MCF 10A (cell line): ENCODE measurements around the gene GPR50. TPM values are rescaled to one million over a fixed set of nuclear protein-coding genes. Genes with fewer than 3 reads are reported as not detected.

ENCODE experiments used
- BruUV-seq: library from RNA; stranded (reverse); fragments of 400-500 nt; replicated peaks from 2 replicates; lab custom pipeline; 2021; lab: Mats Ljungman, UMichigan
- CTCF ChIA-PET: fragments of 300-600 bp; sonication (Branson Sonifier 250); formaldehyde crosslinking; extraction: SDS; loops from one replicate; lab custom pipeline; 2021; ENCODE audit warnings: antibody characterized with exemption, inconsistent platforms; lab: Yijun Ruan, JAX
- POLR2A ChIA-PET: fragments of 300-600, 350-650 bp; sonication (Branson Sonifier 250); formaldehyde crosslinking; extraction: SDS; loops from one replicate; lab custom pipeline; 2020; ENCODE audit warnings: antibody characterized with exemption, inconsistent platforms; lab: Yijun Ruan, JAX
- DNase-seq: peaks from one replicate; pipeline ENCODE4 v3.0.0-alpha.2; 2018; ENCODE audit not compliant: unreplicated experiment
- H3K27ac Mint-ChIP-seq: one replicate; pipeline ENCODE4 v1.8.0; 2022; ENCODE audit warnings: mild to moderate bottlenecking, low read depth, mixed read lengths; ENCODE audit not compliant: unreplicated experiment
- H3K27me3 Mint-ChIP-seq: one replicate; pipeline ENCODE4 v1.8.0; 2022; ENCODE audit warnings: mixed read lengths; ENCODE audit not compliant: insufficient read depth, unreplicated experiment
- H3K36me3 Mint-ChIP-seq: one replicate; pipeline ENCODE4 v1.8.0; 2022; ENCODE audit warnings: mild to moderate bottlenecking, moderate library complexity, mixed read lengths; ENCODE audit not compliant: insufficient read depth, unreplicated experiment
- H3K4me1 Mint-ChIP-seq: one replicate; pipeline ENCODE4 v1.8.0; 2022; ENCODE audit warnings: mixed read lengths; ENCODE audit not compliant: insufficient read depth, unreplicated experiment
- H3K4me3 Mint-ChIP-seq: one replicate; pipeline ENCODE4 v1.8.0; 2022; ENCODE audit warnings: mild to moderate bottlenecking, moderate library complexity, mixed read lengths; ENCODE audit not compliant: unreplicated experiment
- H3K9me3 Mint-ChIP-seq: one replicate; pipeline ENCODE4 v1.8.0; 2022; ENCODE audit warnings: mixed read lengths; ENCODE audit not compliant: unreplicated experiment
- CTCF ChIP-seq: fragments of 200-600 bp; IDR thresholded peaks from one replicate; pipeline ENCODE4 v1.8.0; 2022; ENCODE audit warnings: antibody characterized with exemption, mild to moderate bottlenecking; ENCODE audit not compliant: unreplicated experiment
- intact Hi-C: fragments of 100-400 bp; cut with micrococcal nuclease; formaldehyde crosslinking; loops from 2 replicates; pipeline ENCODE4 v1.14.1; 2022
- total RNA-seq: library from RNA; stranded (reverse); gene quantifications from 2 replicates; pipeline ENCODE4 v1.2.3, GENCODE V29; 2022

GPR50 gene
- total RNA-seq, 1 experiment from 2014 or later, result not detected

DNA sequence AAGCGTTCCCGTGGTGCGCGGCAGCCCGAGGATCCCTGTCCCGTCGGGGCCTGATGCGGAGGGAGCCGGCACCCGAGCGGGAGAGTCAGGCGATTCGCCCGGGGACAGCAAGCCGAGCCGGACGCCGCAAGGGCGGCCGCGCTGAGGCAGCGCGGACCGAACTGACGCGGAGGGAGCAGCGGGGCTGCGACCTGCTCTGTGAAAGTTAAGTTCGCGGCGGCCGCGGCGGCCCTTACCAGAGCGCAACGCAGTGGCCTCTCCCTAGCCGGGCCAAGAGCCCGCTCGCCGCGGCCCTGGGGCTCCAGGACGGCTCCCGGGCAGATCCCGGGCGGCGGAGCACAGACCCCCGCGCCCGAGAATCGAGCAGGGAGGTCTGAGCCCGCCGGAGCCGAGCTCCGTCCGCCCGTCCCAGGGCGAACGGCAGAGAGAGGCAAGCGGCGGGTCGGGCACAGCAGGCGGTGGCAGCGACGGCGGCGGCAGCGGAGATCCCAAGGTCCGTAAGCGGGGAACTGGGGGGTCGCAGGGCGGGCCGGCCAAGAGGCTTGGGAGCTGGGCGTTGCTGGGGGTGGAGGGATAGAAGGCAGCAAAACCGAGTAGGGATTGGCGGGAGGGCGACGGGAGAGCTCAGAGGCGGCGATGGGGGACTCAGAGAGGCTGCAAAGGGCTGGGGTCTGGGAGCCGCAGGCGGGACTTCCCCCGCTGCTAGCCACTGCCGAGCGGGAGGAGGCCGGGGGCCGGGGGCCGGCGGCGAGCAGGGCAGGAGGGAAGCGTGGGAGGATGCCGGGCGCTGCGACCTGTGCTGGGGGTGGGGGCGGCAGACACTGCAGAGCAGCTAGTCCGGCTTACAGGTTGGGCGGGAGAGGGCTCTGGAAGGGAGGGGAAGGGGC is 1.0 kb downstream of the GPR50 start:
- H3K4me3 Mint-ChIP-seq, result peak overlapping the region; percentile 63

DNA sequence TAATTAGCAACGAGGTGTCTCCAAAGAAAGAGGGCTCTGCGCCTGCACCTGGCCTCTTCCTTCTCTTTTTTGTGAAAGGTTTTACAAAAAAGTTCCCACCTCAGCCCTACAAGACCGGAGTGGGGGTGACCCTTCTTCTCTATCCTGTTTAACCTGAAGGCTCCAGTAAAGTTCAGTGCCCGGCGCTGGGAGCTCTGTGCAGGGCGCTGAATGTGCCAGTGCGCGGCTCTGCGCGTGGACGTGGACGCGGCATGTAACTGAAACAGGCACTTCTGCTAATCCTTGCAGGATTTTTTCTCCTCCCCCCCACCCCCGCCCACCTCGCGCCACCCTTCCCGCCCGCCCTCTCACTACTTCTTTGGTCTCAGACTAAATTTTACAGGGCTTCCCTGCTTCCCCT is 2.4 kb downstream of the GPR50 start:
- peaks cover 28% of the 10 kb centered on the region for H3K27me3 Mint-ChIP-seq
- no peaks in the 10 kb centered on the region for H3K36me3 Mint-ChIP-seq
- POLR2A ChIA-PET, result no interaction called here
- H3K9me3 Mint-ChIP-seq, result peaks cover 12% of the 10 kb centered on the region
- H3K27ac Mint-ChIP-seq, result no peak overlapping the region
- peak overlapping the region; percentile 63 for H3K4me3 Mint-ChIP-seq
- CTCF ChIA-PET, result no interaction called here
- H3K4me1 Mint-ChIP-seq, result peaks cover 7% of the 10 kb centered on the region
- no peak for TF ChIP-seq CTCF
- intact Hi-C loops, result no loop called here
- no TSS peak for BruUV-seq
- DNase-seq, result no peak

More for the DNA sequence above, 1.0 kb downstream of the GPR50 start:
- Mint-ChIP-seq H3K9me3 (peaks cover 12% of the 10 kb centered on the region), H3K4me1 (peaks cover 5% of the 10 kb centered on the region), H3K36me3 (no peaks in the 10 kb centered on the region), H3K27me3 (peaks cover 28% of the 10 kb centered on the region), H3K27ac (no peak overlapping the region)
- no peak for DNase-seq
- intact Hi-C loops, result no loop called here
- BruUV-seq, result no TSS peak
- CTCF ChIA-PET, result interaction anchor here (0.6 to 0.7 kb wide), 3 partner anchors 10 to 405 kb away, joined by 3 to 4 read pairs (median 4); no protein-coding TSS in a partner anchor
- POLR2A ChIA-PET, result no interaction called here
- no peak for TF ChIP-seq CTCF

DNA sequence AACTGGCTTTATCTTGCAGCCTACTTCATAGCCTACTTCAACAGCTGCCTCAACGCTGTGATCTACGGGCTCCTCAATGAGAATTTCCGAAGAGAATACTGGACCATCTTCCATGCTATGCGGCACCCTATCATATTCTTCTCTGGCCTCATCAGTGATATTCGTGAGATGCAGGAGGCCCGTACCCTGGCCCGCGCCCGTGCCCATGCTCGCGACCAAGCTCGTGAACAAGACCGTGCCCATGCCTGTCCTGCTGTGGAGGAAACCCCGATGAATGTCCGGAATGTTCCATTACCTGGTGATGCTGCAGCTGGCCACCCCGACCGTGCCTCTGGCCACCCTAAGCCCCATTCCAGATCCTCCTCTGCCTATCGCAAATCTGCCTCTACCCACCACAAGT is 4.0 kb downstream of the GPR50 start:
- POLR2A ChIA-PET, result no interaction called here
- TF ChIP-seq CTCF, result no peak
- intact Hi-C loops, result no loop called here
- Mint-ChIP-seq H3K9me3 (peaks cover 12% of the 10 kb centered on the region), H3K27me3 (peaks cover 18% of the 10 kb centered on the region), H3K27ac (no peak overlapping the region), H3K4me3 (no peak overlapping the region), H3K4me1 (peaks cover 11% of the 10 kb centered on the region), H3K36me3 (no peaks in the 10 kb centered on the region)
- CTCF ChIA-PET, result interaction anchor here (0.6 kb wide), 1 partner anchor 28 kb away, joined by 4 read pairs; no protein-coding TSS in a partner anchor
- BruUV-seq, result no TSS peak
- no peak for DNase-seq

DNA sequence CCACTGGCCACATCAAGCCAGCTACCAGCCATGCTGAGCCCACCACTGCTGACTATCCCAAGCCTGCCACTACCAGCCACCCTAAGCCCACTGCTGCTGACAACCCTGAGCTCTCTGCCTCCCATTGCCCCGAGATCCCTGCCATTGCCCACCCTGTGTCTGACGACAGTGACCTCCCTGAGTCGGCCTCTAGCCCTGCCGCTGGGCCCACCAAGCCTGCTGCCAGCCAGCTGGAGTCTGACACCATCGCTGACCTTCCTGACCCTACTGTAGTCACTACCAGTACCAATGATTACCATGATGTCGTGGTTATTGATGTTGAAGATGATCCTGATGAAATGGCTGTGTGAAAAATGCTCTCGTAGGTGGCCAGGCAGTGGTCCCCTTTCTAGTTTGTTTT is 4.7 kb downstream of the GPR50 start:
- H3K4me3 Mint-ChIP-seq, result no peak overlapping the region
- DNase-seq, result no peak
- H3K27me3 Mint-ChIP-seq, result peaks cover 13% of the 10 kb centered on the region
- peaks cover 11% of the 10 kb centered on the region for H3K4me1 Mint-ChIP-seq
- TF ChIP-seq CTCF, result no peak
- intact Hi-C loops, result no loop called here
- H3K27ac Mint-ChIP-seq, result no peak overlapping the region
- ChIA-PET POLR2A (no interaction called here), CTCF (no interaction called here)
- peaks cover 12% of the 10 kb centered on the region for H3K9me3 Mint-ChIP-seq
- BruUV-seq, result no TSS peak
- H3K36me3 Mint-ChIP-seq, result no peaks in the 10 kb centered on the region
